GM12878 (cell line): ENCODE data around the gene CHKA. TPM values are rescaled to one million over a fixed set of nuclear protein-coding genes. Genes with fewer than 3 reads are reported as not detected.

Experiments
- ATAC-seq: fragments of 200-7000 bp; cut with Tn5 transposase; 3 replicates; pipeline ENCODE4 v1.9.1; 2020; ENCODE audit warnings: mild to moderate bottlenecking, moderate library complexity
- BruUV-seq: library from RNA; stranded (reverse); fragments of 400-500 nt; replicated peaks from 2 replicates; lab custom pipeline; 2021; lab: Mats Ljungman, UMichigan
- CTCF ChIA-PET: fragments of 300-600 bp; sonication (Branson Sonifier 250); formaldehyde crosslinking; extraction: SDS; loops from one replicate; lab custom pipeline; 2021; ENCODE audit warnings: inconsistent platforms; lab: Yijun Ruan, JAX
- POLR2A ChIA-PET: fragments of 350-600 bp; formaldehyde crosslinking; extraction: SDS; loops from one replicate; lab custom pipeline; 2021; ENCODE audit warnings: inconsistent platforms; lab: Charles Lee
- RAD21 ChIA-PET: fragments of 300-600 bp; sonication (Branson Sonifier 250); formaldehyde crosslinking; loops from one replicate; lab custom pipeline; 2023; ENCODE audit warnings: antibody characterized with exemption; ENCODE audit not compliant: unreplicated experiment; lab: Charles Lee
- SMC1A ChIA-PET: fragments of 300-600 bp; sonication (Branson Sonifier 250); formaldehyde crosslinking; loops from one replicate; lab custom pipeline; 2023; ENCODE audit not compliant: unreplicated experiment, uncharacterized antibody; lab: Charles Lee
- DNase-seq: peaks from one replicate; pipeline ENCODE4 v3.0.0-alpha.2; 2011; ENCODE audit warnings: low read depth, low spot score
- FAIRE-seq: peaks from 3 replicates; lab custom pipeline; 2011; peaks lifted over from hg19 to GRCh38; lab: Jason Lieb, UNC
- H2AFZ ChIP-seq: 2 replicates; pipeline ENCODE4 v1.6.0; 2011; ENCODE audit warnings: low read depth, low read length, control low read depth; ENCODE audit not compliant: control insufficient read depth
- H3K27ac ChIP-seq: 2 replicates; pipeline ENCODE4 v1.5.1; 2011; ENCODE audit warnings: control low read depth; ENCODE audit not compliant: control insufficient read depth, insufficient read depth
- H3K27me3 ChIP-seq, 2 experiments: replicated peaks in 1 of 2; 2 replicates each; pipeline versions ENCODE4 v1.6.0 to v1.6.1; 2011; ENCODE audit warnings: low read length in 1 of 2; ENCODE audit not compliant: control insufficient read depth in 2 of 2, insufficient read depth in 2 of 2
- H3K36me3 ChIP-seq, 2 experiments: 2 replicates each; pipeline ENCODE4 v1.5.1; 2011; ENCODE audit warnings: low read length in 1 of 2; ENCODE audit not compliant: control insufficient read depth in 2 of 2, insufficient read depth in 2 of 2
- H3K4me1 ChIP-seq: 2 replicates; pipeline ENCODE4 v1.6.1; 2011; ENCODE audit warnings: mild to moderate bottlenecking, low read length, moderate library complexity, mixed read lengths; ENCODE audit not compliant: control insufficient read depth, insufficient read depth
- H3K4me2 ChIP-seq: 2 replicates; pipeline ENCODE4 v1.6.0; 2011; ENCODE audit warnings: control low read depth; ENCODE audit not compliant: control insufficient read depth, insufficient read depth
- H3K4me3 ChIP-seq: fragments of 200-600 bp; sonication (generic); 2 replicates; pipeline ENCODE4 v1.5.1; 2016
- H3K79me2 ChIP-seq: 2 replicates; pipeline ENCODE4 v1.6.0; 2011; ENCODE audit warnings: low read length; ENCODE audit not compliant: control insufficient read depth, insufficient read depth
- H3K9ac ChIP-seq: 2 replicates; pipeline ENCODE4 v1.8.0; 2011; ENCODE audit warnings: low read length, control low read depth, mixed read lengths; ENCODE audit not compliant: control insufficient read depth, insufficient read depth
- H3K9me3 ChIP-seq: replicated peaks from 3 replicates; pipeline ENCODE4 v1.5.1; 2011; ENCODE audit warnings: mild to moderate bottlenecking, low read length; ENCODE audit not compliant: control insufficient read depth, insufficient read depth
- H4K20me1 ChIP-seq: 2 replicates; pipeline ENCODE4 v1.6.0; 2011; ENCODE audit not compliant: control insufficient read depth, insufficient read depth
- ETV6 ChIP-seq, 2 experiments: fragments of 450-650 bp in 1 of 2; IDR thresholded peaks in 1 of 2; conservative IDR thresholded peaks in 1 of 2; 2 replicates each; pipeline ENCODE4 v1.6.1; 2014; ENCODE audit warnings: antibody characterized with exemption in 1 of 2, borderline replicate concordance in 1 of 2, low read depth in 1 of 2, mild to moderate bottlenecking in 1 of 2, moderate library complexity in 1 of 2
- EZH2 ChIP-seq: IDR thresholded peaks from 2 replicates; pipeline ENCODE4 v1.6.1; 2012; ENCODE audit warnings: low read depth, mild to moderate bottlenecking, control low read depth, inconsistent platforms, low read length, borderline replicate concordance; ENCODE audit not compliant: control insufficient read depth
- IKZF2 ChIP-seq, 2 experiments: fragments of 450-650 bp; IDR thresholded peaks; 2 replicates each; pipeline ENCODE4 v1.6.1; 2017; ENCODE audit warnings: mild to moderate bottlenecking in 2 of 2, moderate library complexity in 2 of 2
- MXI1 ChIP-seq: fragments of 150-350 bp; IDR thresholded peaks from 2 replicates; pipeline ENCODE4 v1.6.1; 2011; ENCODE audit warnings: low read depth, mild to moderate bottlenecking, inconsistent platforms, low read length, improper control_type of control experiment
- SREBF1 ChIP-seq: IDR thresholded peaks from 2 replicates; pipeline ENCODE4 v1.6.1; 2012; ENCODE audit warnings: mild to moderate bottlenecking, low read length
- ZBED1 ChIP-seq: IDR thresholded peaks from 2 replicates; pipeline ENCODE4 v1.6.1; 2016; ENCODE audit warnings: borderline replicate concordance
- ZZZ3 ChIP-seq: IDR thresholded peaks from 2 replicates; pipeline ENCODE4 v1.6.1; 2011; ENCODE audit warnings: low read depth; ENCODE audit not compliant: control insufficient read depth, insufficient read length
- WGBS: methylation state at CpG from one replicate; pipeline ENCODE4 v1.1.6; 2016; ENCODE audit warnings: low lambda C conversion rate; ENCODE audit not compliant: insufficient replicate concordance, insufficient coverage; ENCODE audit errors: missing lambda C conversion rate; 5-methylcytosine and 5-hydroxymethylcytosine counted together
- in situ Hi-C: fragments of 300-500 bp; cut with MboI; formaldehyde crosslinking; loops from 9 replicates; pipeline ENCODE4 v1.14.3; 2018; ENCODE audit warnings: mixed read lengths
- intact Hi-C: fragments of 100-400 bp; cut with micrococcal nuclease; formaldehyde crosslinking; loops from one replicate; pipeline ENCODE4 v1.14.2; 2022; ENCODE audit not compliant: unreplicated experiment
- polyA plus RNA-seq, 11 experiments: library from polyadenylated mRNA; depleted of rRNA in 4 of 11; unstranded in 6 of 11; stranded (reverse) in 5 of 11; fragments of >200 nt; fragmentation: Nextera tagmentation in 4 of 11; fragmentation: Illumina TruSeq in 1 of 11; extraction: Ambion mirVana in 4 of 11; extraction: Trizol in 1 of 11; gene quantifications; 1 replicate in 1 of 11; 2 replicates in 10 of 11; pipeline versions ENCODE4 v1.2.1 to v1.2.3, GENCODE V29; 2011 to 2016; ENCODE audit warnings: inconsistent platforms in 2 of 11, missing spikeins in 2 of 11, low read depth in 1 of 11
- total RNA-seq, 4 experiments: library from RNA; depleted of rRNA in 3 of 4; stranded (reverse); fragments of >200 nt in 3 of 4; fragmentation: Illumina TruSeq in 1 of 4; extraction: Trizol in 1 of 4; gene quantifications; 2 replicates each; pipeline versions ENCODE4 v1.2.1 to v1.2.3, GENCODE V29; 2013 to 2021
- TF ChIP-seq, protein P1 (sequence below): fragments of 450-650 bp; conservative IDR thresholded peaks from 2 replicates; pipeline ENCODE4 v1.6.1; 2017; ENCODE audit warnings: mild to moderate bottlenecking, moderate library complexity
- TF ChIP-seq, protein P2 (sequence below): IDR thresholded peaks from 2 replicates; pipeline ENCODE4 v1.6.1; 2012; ENCODE audit warnings: low read depth, low read length, improper control_type of control experiment

The CHKA gene
- total and polyA plus RNA-seq, 10 of the 15 experiments (the other 5 are each of a cell fraction or from before 2014, with no cell fraction given), result 5.2 to 29.2 (median 21.2) TPM

DNA sequence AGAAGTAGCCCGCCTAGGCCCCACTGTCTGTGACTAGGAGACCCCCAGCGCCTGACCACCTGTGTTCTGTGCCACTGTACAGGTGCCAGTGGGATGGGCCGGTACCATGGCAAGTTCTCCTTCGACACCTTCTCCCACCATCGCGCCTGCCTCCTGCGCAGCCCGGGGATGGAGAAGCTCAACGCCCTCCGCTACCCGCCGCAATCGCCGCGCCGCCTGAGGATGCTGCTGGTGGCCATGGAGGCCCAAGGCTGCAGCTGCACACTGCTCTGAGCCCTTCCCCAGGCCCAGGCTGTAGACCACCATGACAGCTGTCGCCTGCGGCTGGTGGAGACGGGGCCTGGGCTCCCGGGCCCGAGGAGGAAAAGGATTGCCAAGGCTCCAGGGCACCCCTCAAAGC, 93.5 kb downstream of the CHKA start:
- Histone ChIP-seq H3K36me3 (peaks cover 0 to 2% of the 10 kb centered on the region in 2 experiments; a peak in 1 of 4 replicates), H3K4me2 (no peak overlapping the region), H3K4me1 (peaks cover 17% of the 10 kb centered on the region), H3K9me3 (no peaks in the 10 kb centered on the region), H3K9ac (no peak overlapping the region), H4K20me1 (no peaks in the 10 kb centered on the region), H3K4me3 (no peak overlapping the region), H3K79me2 (peaks cover 18% of the 10 kb centered on the region), H2AFZ (no peak overlapping the region), H3K27ac (no peak overlapping the region), H3K27me3 (no peaks in the 10 kb centered on the region)
- RAD21 ChIA-PET, result interaction anchor here (1.4 kb wide), 1 partner anchor 17 kb away, joined by 3 read pairs; the partner anchor contains the start of gene ALDH3B1
- CTCF ChIA-PET, result no interaction called here
- ATAC-seq (no peak), DNase-seq (no peak), FAIRE-seq (no peak)
- TF ChIP-seq EZH2, result no peak
- no peak for TF ChIP-seq IKZF2 (IDR thresholded peaks at IDR 0.05)
- TF ChIP-seq SREBF1, result no peak
- TF ChIP-seq, protein P1, sequence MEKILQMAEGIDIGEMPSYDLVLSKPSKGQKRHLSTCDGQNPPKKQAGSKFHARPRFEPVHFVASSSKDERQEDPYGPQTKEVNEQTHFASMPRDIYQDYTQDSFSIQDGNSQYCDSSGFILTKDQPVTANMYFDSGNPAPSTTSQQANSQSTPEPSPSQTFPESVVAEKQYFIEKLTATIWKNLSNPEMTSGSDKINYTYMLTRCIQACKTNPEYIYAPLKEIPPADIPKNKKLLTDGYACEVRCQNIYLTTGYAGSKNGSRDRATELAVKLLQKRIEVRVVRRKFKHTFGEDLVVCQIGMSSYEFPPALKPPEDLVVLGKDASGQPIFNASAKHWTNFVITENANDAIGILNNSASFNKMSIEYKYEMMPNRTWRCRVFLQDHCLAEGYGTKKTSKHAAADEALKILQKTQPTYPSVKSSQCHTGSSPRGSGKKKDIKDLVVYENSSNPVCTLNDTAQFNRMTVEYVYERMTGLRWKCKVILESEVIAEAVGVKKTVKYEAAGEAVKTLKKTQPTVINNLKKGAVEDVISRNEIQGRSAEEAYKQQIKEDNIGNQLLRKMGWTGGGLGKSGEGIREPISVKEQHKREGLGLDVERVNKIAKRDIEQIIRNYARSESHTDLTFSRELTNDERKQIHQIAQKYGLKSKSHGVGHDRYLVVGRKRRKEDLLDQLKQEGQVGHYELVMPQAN, result no peak
- TF ChIP-seq ETV6 (conservative IDR thresholded peaks at IDR 0.05 in 1 of 2, IDR thresholded peaks at IDR 0.05 in 1 of 2; ENCODE audit: borderline replicate concordance in 1 of 2, low read depth in 1 of 2), result no peak
- TF ChIP-seq, protein P2, sequence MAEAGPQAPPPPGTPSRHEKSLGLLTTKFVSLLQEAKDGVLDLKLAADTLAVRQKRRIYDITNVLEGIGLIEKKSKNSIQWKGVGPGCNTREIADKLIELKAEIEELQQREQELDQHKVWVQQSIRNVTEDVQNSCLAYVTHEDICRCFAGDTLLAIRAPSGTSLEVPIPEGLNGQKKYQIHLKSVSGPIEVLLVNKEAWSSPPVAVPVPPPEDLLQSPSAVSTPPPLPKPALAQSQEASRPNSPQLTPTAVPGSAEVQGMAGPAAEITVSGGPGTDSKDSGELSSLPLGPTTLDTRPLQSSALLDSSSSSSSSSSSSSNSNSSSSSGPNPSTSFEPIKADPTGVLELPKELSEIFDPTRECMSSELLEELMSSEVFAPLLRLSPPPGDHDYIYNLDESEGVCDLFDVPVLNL, result no peak
- TF ChIP-seq ZBED1, result no peak
- TF ChIP-seq ZZZ3, result no peak
- TF ChIP-seq MXI1, result no peak
- SMC1A ChIA-PET, result no interaction called here
- BruUV-seq, result no TSS peak
- intact Hi-C loops (loop anchor here (10.0 kb wide), 1 partner anchor 427 kb away; no protein-coding TSS in a partner anchor), in situ Hi-C loops (no loop called here)
- POLR2A ChIA-PET, result no interaction called here
- 98% methylated on average over 16 of the region's 21 CpGs for WGBS
